Measurements from ENCODE around the gene ZP4. TPM values are rescaled to one million over a fixed set of nuclear protein-coding genes. Genes with fewer than 3 reads are reported as not detected.

ZP4 gene
- 0.06 TPM for polyA plus RNA-seq (2013, experiment 1 of 2; ENCODE audit: insufficient read length)
- 0.06 TPM for polyA plus RNA-seq (2013, experiment 2 of 2; ENCODE audit: insufficient read length)

GRCh38 chr1:237890822-237891221 is at the start of gene ZP4:
Gene ZP4, minus strand, starts transcription at chr1:237890922. Its CDS starts 287 bp downstream, at chr1:237890635.
- no peak for DNase-seq

GRCh38 chr1:237938553-237938952 is 47.8 kb upstream of the ZP4 start:
- no peak for DNase-seq

GRCh38 chr1:237938068-237938467 is 47.3 kb upstream of the ZP4 start:
- DNase-seq, result no peak

- peak; percentile 61 for DNase-seq
Measured at GRCh38 chr1:237932816-237933215, 42.1 kb upstream of the ZP4 start.

GRCh38 chr1:237931581-237931980 is 40.9 kb upstream of the ZP4 start:
- no peak for DNase-seq

- DNase-seq, result no peak
Measured at GRCh38 chr1:237927198-237927597, 36.5 kb upstream of the ZP4 start.

GRCh38 chr1:237921306-237921705 is 30.6 kb upstream of the ZP4 start:
- no peak for DNase-seq

- no peak for DNase-seq
Measured at GRCh38 chr1:237913345-237913744, 22.6 kb upstream of the ZP4 start.

- DNase-seq, result no peak
Measured at GRCh38 chr1:237911911-237912310, 21.2 kb upstream of the ZP4 start.

GRCh38 chr1:237910834-237911233 is 20.1 kb upstream of the ZP4 start:
- DNase-seq, result no peak

GRCh38 chr1:237903961-237904360 is 13.2 kb upstream of the ZP4 start:
- no peak for DNase-seq

GRCh38 chr1:237902960-237903743 is 12.4 kb upstream of the ZP4 start:
- no peak for DNase-seq

- DNase-seq, result no peak
Measured at GRCh38 chr1:237901299-237901934, 10.7 kb upstream of the ZP4 start.

GRCh38 chr1:237895630-237896029 is 4.9 kb upstream of the ZP4 start:
- DNase-seq, result no peak

- no peak for DNase-seq
Measured at GRCh38 chr1:237894131-237894530, 3.4 kb upstream of the ZP4 start.

- DNase-seq, result no peak
Measured at GRCh38 chr1:237891979-237892378, 1.3 kb upstream of the ZP4 start.

GRCh38 chr1:237891266-237891665 is 544 bp upstream of the ZP4 start:
- no peak for DNase-seq

GRCh38 chr1:237890416-237890815 is 306 bp downstream of the ZP4 start:
- no peak for DNase-seq

- no peak for DNase-seq
Measured at GRCh38 chr1:237888143-237888542, 2.6 kb downstream of the ZP4 start.

- DNase-seq, result no peak
Measured at GRCh38 chr1:237887542-237887941, 3.2 kb downstream of the ZP4 start.

GRCh38 chr1:237884237-237884636 is 6.5 kb downstream of the ZP4 start:
- no peak for DNase-seq

GRCh38 chr1:237879195-237879594 is 11.5 kb downstream of the ZP4 start:
- peak; percentile 87 for DNase-seq

GRCh38 chr1:237878406-237878805 is 12.3 kb downstream of the ZP4 start:
- no peak for DNase-seq

- DNase-seq, result peak; percentile 25
Measured at GRCh38 chr1:237877631-237878030, 13.1 kb downstream of the ZP4 start.
